GM19452 (cell line): ENCODE data around the gene UBE2O.

Experiments used
- ATAC-seq: cut with Tn5 transposase; IDR thresholded peaks from one replicate; pipeline ENCODE4 v1.9.1; 2021; ENCODE audit not compliant: unreplicated experiment

UBE2O gene

DNA sequence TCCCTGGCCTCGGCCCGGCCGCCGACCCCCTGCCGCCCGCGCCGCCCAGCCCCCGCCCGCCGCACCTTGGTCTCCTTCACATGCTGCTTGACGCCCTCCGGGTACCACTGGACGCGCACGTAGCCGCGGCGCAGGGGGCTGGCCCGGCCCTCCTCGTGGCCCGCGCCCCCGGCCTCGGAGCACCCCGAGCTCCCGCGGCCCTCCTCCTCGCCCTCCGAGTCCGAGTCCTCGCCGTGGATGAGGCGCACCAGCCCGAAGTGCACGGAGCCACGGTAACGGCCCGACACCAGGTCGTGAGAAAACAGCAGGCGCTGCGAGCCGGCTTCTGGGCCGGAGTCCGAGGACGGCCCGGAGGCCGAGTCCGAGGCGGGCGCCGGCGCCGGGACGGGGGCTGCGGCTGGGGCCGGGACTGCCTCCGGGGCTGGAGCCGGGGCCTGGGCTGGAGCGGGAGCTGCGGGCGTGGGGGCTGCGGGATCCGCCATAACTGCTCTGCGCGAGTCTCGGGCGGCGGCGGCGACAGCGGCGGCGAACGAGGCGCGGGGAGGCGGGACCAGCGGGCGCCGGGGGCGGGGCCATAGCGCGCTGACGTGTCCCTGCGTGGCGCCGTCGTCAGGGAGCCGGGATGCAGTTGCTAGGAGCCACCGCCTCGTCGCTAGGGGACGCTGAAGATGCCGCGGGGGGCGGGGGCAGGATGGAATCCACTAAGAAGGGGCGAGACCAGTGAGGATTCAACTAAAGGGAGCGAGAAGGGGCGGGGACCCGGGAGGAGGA lies at the start of gene UBE2O:
UBE2O (minus strand) TSS at position 493 of the 771 bp plus-strand sequence; CDS start at position 482, 11 bp downstream.
- peak; percentile 83 for ATAC-seq

DNA sequence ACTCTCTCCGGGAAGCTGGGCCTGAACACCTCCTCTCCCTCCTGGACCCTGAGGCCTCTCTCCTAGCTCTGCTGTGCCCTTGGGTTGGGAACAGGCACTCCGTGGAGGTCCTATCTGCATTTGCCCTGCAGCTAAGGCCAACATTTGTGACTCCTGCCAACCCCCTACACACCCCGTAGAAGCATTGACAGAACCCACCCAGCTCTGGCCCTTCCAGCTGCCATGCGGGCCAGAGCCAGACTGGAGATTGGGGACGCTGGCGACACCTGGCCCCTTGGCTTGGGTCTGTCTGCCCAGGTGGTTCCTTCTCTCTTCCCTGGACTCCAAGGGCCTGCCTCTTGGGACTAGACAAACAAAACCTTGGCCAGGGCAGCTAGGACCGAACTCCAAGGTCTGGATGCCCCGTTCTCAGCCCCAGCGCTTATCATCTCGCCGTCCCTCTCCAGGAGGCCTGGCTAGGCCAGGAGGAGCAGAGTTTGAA lies 48.9 kb upstream of the UBE2O start:
- no peak for ATAC-seq

DNA sequence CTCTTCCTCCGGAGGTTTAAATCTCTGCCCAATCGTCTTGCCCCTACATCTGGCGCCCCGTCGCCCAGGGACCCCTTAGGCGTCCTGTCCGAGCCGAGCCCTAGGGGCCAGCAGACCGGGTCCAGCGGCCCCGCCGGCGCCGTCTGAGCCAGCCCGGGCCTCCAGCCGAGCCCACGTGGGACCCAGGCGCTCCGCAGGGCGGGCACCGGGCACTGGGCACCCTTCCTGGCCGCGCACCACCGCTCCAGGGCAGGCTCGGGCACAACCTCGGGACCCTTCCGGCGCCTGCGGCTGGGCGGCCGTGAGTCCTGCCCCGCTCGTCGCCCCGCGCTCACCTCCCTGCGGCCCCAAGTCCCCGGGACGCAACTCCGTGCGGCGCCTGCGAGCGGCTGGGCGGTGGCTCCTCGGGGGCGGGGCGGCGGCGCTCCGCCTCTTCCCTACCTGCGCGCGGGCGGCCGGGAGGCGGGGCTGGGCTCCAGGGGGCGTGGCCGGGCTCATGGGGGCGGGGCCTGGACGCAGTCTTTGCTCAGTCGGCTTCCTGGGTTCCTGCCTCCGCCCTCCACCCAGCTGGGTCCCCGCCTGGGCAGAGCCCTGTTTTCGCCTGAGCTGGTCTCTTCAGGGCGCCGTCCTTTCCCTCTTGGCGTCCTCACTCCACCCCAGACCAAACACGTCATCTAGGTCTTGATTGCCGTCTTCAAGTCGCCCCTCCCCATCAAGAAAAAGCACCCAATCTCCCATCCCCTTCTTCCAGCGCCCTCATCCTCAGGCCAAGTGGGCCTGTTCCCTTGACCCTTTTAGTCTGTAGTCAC lies 48.3 kb upstream of the UBE2O start, which contains the start of gene RHBDF2:
RHBDF2 (minus strand) TSS at position 406 of the 809 bp plus-strand sequence. CDS start 19,899 bp downstream, outside the sequence.
- ATAC-seq, result peak; percentile 62

DNA sequence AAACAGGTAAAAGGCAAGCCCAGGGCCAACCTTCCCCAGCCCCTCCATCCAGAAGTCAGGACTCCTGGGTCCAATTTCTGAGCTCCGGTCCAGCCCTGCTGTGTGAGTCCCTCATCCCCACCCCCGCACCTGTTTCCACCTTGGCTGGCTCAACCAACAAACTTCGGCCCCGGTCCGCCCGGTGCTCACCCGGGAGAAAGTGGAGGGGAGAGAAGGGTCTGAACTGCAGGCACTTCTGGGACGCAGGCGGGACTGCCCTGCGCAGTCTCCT lies 47.7 kb upstream of the UBE2O start:
- ATAC-seq, result peak; percentile 20

DNA sequence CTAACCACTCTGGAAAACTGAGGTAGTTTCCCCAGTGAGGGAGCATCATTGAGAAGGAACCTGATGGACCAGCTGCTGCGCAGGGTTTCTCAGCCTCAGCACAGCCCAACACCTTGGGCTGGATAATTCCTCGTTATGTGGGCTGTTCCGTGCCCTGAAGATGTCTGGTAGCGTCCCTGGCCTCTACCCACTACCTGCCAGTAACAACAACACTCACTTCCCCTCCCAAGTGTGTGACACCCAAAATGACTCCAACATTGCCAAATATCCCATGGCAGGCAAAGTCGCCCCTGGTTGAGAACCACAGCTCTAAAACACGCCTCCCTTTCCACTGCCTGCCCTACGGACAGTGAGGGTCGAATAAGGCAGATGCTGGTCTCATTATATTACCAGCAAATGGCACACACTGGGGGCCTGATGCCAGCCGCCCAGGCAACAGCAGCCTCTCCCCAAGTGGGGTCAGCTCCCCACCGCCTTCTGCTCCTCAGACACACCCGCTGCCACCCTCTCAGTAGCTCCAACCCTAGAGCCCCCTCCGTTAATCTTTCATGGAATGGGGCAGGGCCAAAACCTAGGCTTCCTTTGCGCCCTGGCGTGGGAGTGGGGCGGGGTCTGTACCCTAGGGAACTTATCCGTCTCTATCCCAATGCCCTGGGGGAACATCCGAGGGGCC lies 47.3 kb upstream of the UBE2O start:
- ATAC-seq, result no peak

DNA sequence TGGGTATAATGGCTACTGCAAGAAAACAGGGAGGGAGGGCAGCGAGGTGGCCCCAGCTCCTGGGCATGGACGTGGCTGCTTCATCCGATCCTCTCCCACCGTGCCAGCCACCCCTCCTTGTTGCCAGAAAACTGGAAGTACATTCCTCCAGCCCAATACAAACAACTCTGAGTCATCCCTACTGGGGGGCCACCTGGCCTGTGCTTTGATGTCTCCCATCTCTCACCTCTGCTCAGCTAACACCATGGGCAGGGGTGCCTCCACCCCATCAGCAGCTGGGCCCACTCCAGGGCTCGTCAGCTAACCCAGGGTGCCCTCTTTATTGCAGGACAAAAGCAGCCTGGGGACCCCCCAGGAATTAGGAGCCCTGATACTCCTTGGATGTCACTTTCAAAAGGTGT lies 46.3 kb upstream of the UBE2O start:
- no peak for ATAC-seq

DNA sequence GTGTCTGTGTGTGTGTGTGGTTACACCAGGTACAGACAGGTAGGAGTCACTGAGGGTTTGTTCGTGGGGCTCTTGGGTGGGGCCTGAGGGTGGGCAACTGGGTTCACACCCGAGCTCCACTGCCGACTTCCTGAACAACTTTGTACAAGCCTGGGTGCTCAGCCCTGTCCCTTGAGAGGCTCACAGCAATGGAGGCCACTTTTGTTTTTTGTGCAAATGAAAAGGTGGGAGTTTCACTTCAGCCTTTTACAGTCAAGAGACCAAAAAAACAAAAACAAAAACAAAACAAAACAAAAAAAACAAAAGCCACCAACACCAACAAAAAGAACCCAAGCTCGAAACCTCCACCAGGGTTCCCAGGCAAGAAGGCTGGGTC lies 45.9 kb upstream of the UBE2O start:
- no peak for ATAC-seq

DNA sequence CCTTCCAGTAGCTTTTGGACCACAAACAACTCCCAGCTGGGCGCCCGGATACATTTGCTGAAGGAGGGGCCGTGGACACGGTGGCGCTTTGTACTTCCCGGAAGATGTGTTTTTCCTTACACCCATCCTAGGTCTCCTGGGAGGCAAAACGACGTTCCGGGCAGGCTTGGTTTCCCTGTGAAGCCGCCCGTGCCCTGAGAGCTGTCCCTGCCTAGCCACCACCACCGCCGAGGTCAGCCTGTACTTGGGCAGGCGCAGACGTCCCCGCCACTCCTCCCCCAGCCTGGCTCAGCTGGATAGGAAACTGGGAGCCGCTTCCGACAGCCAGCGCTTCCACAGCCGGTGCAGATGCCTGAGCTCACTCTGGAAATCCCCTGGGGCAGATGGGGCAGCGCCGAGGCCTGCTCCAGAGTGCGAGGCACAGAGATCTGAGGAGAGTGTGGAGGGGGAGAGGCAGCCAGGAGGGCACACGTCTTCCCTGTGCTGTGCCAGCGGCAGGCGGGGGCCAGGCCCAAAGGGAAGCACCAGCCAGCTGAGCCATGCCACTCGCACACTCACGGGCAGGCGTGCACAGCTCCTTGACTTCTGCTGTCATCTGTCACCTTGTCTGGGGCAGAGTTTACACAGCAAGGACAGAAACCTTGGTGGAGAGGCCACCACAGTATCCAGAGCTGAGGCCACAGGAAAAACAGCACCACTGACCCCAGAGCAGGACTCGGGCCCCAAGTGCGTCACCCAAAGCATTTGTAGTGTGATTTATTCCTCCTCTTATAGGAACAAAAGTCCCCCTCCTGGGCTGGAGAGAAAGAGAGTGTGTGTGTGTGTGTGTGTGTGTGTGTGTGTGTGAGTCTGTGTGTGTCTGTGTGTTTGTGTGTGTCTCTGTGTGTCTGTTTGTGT lies 45.3 kb upstream of the UBE2O start:
- no peak for ATAC-seq

GRCh38 chr17:76497699-76497978 lies 44.7 kb upstream of the UBE2O start:
- no peak for ATAC-seq

DNA sequence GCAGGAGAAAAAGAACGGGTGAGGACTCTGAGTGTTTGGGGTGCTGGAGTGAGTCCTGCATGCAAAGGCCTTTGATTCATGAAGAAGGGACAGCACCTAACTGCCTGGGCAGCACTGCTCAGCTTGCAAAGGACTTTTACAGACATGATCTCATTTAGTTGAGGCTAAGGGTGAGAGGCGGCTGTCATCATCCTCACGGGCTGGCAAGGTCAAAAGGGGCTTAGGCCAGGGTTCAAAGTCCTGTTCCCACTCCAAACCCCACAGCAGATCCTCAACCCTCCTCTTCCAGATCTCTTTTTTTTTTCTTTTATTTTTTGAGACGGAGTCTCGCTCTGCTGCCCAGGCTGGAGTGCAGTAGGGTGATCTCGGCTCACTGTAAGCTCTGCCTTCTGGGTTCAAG lies 43.5 kb upstream of the UBE2O start:
- no peak for ATAC-seq

DNA sequence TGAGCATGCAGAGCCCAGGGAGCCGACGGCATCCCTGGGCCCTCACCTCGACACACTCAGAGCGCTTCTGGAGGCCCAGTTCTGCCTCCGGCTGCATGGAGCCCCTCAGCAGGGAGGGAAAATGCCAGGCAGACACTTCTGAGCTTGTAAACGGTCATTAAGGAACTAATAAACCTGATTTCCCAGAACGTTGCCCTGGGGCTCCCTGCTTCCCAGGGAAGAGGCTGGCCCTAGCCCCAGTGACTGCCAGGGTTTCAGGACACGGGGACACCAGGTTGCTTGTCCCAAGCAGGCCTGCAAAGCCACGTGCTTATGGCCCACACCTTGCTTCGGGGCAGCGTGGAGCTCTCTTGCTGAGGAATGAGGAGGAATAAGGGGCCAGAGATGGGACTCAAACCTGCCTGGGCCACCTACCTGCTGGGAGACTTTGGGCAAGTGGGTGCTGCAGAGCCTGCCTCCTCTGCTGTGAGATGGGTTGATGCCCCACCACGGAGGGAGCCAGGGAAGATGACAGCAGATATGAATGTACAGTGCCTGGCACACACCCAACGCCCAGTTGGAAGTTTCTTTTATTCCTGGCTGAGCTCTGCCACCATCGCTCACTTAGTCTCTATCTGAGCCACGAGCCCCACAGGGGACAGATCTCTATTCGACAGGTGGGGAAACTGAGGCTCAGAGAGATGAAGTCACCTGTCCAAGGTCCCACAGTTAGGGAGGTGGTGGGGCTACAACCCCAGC lies 42.9 kb upstream of the UBE2O start:
- ATAC-seq, result no peak

GRCh38 chr17:76493505-76494167 lies 40.7 kb upstream of the UBE2O start:
- ATAC-seq, result no peak

DNA sequence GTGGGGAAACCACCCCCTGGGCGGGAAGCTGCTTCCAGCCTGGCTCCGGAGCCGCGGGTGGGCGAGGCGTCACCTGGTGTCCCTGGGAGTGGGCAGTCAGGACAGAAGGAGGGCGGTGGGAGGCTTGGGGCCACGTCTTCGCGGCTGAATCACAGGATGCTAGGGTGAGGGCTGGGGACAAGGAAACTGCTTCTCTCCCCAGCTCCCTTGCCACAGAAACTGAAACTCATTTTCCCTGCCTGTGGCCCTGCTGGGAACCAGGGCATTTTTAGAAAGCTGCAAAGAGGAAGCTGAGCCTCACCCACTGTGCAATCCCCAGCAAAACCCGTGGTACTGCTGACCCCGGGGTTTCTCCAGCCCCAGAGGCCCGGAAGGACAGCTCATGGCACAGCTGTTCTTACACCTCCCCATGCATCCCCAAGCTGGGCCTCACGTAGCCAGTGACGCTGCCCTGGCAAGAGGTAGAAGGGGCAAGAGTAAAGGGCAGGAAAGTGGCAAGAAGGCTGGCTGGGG lies 40.1 kb upstream of the UBE2O start:
- ATAC-seq, result peak; percentile 37

DNA sequence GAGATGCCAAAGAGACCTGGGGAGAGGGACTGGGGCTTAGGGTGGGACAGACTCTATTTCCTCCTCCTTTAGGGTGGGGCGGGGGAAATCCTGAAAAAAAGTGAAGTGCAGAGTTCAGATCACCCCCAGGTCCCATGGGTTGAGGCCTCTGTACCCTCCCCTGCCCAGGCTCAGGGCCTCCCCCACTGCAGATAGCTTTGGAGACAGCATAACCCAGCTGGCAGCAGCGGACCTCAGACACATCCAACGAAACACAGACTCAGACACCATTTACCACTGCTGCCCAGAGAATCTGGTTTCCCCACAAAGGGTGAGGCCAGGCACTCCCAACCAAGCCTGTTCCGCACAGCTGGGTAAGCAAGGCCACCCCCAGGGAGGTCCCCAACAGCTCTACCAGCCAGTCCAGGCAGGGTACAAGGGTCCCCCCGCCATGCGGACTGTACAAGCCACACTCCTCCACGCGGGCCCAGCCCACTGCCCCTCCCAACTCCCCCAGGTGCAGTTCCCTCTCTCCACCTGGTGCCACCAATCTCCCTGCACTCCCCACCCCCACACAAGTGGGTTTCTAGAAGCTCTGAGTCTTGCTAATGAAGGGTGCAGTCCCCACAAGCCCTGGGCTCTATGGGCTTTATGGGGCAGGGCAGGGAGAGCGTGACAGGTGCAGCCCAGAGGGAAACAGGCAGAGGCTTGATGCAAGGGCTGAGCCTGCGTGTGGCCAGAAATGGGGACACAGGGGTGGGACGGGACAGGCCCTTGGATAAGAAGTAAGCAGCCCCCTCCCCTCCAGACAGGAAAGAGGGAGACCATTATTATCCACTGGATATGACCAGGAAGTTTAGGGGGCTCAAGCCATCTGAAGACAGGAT lies 39.4 kb upstream of the UBE2O start:
- peak; percentile 40 for ATAC-seq

- peak; percentile 2 for ATAC-seq
Measured at GRCh38 chr17:76491271-76492122, 38.5 kb upstream of the UBE2O start.

GRCh38 chr17:76490112-76490710 lies 37.3 kb upstream of the UBE2O start:
- ATAC-seq, result no peak
